ENCODE data around the gene MAN1A2.

DNA sequence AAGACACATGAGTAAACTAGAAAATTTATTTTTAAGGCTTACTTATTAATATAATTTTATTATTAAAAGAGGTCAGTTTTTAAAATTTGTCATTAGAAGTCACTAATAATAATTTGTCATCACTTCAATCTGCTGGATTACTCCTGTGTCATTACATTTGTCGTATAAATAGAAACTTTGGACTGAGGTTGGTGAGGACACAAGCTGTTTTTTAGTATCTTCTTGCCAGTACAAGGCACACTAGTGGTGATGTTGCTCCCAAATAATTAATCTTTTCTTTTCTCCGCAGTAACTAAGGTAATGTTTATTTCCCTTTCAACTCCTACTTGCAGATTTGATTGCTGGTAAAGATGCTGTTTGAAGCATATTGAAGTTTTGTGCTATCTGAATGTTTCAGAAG lies 179.2 kb downstream of the MAN1A2 start:
- TF ChIP-seq, protein P1, sequence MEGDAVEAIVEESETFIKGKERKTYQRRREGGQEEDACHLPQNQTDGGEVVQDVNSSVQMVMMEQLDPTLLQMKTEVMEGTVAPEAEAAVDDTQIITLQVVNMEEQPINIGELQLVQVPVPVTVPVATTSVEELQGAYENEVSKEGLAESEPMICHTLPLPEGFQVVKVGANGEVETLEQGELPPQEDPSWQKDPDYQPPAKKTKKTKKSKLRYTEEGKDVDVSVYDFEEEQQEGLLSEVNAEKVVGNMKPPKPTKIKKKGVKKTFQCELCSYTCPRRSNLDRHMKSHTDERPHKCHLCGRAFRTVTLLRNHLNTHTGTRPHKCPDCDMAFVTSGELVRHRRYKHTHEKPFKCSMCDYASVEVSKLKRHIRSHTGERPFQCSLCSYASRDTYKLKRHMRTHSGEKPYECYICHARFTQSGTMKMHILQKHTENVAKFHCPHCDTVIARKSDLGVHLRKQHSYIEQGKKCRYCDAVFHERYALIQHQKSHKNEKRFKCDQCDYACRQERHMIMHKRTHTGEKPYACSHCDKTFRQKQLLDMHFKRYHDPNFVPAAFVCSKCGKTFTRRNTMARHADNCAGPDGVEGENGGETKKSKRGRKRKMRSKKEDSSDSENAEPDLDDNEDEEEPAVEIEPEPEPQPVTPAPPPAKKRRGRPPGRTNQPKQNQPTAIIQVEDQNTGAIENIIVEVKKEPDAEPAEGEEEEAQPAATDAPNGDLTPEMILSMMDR (IDR thresholded peaks at IDR 0.05) = no peak
- no peak for TF ChIP-seq POLR2A (IDR thresholded peaks at IDR 0.05)

Data from prostate gland (tissue), 2 donors.